ENCODE data around the gene FYN.

DNA sequence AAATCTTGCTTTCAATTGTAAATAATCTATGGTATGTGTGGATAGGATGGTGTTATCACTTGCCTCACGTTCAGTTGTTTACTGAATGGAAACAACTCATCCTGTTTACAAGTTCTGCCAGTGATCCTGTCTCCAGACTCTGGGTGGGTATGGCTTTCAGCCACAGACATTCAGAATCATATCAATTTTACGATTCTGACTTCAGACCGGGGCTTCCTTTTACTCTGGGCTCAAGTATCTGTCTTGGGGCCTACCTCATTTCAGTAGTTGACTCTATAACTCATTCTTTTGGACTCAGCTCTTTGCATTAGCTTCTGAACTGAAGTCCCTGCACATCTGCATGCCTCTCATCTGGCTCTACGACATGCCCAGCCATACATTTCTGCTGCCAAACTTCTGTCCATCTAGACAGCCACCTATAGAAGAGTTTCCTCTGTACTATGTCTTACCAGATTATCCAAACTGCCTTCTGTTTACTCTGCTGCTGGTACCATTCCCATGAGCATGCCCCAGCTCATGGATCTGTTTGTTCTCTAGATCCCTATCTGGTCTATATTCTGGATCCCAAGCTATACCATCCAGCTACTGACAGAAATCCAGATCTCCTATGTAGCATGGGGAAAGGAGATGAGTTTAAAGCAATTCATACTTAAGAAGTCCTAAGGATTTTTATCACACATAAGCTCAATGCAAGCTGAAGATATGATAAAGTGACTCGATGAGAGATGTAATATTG is 34.3 kb downstream of the FYN start:
- TF ChIP-seq, protein P1, sequence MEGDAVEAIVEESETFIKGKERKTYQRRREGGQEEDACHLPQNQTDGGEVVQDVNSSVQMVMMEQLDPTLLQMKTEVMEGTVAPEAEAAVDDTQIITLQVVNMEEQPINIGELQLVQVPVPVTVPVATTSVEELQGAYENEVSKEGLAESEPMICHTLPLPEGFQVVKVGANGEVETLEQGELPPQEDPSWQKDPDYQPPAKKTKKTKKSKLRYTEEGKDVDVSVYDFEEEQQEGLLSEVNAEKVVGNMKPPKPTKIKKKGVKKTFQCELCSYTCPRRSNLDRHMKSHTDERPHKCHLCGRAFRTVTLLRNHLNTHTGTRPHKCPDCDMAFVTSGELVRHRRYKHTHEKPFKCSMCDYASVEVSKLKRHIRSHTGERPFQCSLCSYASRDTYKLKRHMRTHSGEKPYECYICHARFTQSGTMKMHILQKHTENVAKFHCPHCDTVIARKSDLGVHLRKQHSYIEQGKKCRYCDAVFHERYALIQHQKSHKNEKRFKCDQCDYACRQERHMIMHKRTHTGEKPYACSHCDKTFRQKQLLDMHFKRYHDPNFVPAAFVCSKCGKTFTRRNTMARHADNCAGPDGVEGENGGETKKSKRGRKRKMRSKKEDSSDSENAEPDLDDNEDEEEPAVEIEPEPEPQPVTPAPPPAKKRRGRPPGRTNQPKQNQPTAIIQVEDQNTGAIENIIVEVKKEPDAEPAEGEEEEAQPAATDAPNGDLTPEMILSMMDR (IDR thresholded peaks at IDR 0.05): no peak
- no peak for TF ChIP-seq POLR2A (IDR thresholded peaks at IDR 0.05)
